ENCODE measurements around the gene SETD3.

The SETD3 gene

DNA sequence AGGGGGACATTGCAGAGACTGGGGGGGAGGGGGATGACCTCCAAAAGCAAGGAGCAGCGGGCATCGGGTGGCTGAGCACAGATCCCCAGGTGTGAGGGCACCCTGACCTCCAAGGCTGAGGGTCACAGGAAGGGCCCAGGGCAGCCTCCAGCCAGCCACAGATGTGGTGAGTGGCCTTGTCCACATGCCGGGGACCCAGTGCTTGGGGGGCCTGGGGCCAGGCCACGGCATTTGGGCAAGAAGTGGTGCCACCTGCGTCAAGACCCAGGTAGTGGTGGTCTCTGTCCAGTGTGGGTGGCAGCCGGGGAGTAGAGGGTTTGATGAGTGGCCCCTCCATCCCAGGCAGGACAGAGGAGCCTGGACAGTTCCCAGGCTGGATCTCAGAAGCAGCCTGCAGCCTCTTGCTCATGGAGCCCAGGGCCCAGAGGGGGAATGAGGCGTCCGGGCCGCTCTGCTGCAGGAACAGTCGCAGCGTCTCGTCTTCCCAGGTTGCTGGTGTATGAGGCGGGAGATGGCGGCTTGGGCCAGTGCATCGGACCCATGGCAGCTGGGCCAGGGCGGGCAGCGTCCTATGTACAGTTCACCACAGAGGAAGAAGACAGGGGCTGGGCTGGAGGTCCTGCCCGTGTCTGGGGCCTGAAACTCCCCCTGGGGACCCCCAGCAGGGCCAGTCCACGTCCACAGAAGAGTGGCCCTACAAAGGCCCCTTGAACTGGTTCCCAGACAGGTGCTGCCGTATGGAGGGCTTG, 34.1 kb upstream of the SETD3 start:
- TF ChIP-seq YY1 (IDR thresholded peaks at IDR 0.05; ENCODE audit: low read depth) (no peak), EP300 (IDR thresholded peaks at IDR 0.05; ENCODE audit: borderline replicate concordance) (no peak), RAD21 (IDR thresholded peaks at IDR 0.05; ENCODE audit: low read depth) (no peak), CREB1 (IDR thresholded peaks at IDR 0.05; ENCODE audit: low read depth) (no peak), FOXM1 (IDR thresholded peaks at IDR 0.05; ENCODE audit: borderline replicate concordance, low read depth) (no peak), NFIC (IDR thresholded peaks at IDR 0.05) (no peak), EGR1 (IDR thresholded peaks at IDR 0.05) (no peak), TAF1 (IDR thresholded peaks at IDR 0.05; ENCODE audit: low read depth) (no peak), TCF12 (IDR thresholded peaks at IDR 0.05; ENCODE audit: low read depth) (no peak), CEBPB (IDR thresholded peaks at IDR 0.05) (no peak)
- TF ChIP-seq, protein P1, sequence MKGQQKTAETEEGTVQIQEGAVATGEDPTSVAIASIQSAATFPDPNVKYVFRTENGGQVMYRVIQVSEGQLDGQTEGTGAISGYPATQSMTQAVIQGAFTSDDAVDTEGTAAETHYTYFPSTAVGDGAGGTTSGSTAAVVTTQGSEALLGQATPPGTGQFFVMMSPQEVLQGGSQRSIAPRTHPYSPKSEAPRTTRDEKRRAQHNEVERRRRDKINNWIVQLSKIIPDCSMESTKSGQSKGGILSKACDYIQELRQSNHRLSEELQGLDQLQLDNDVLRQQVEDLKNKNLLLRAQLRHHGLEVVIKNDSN (IDR thresholded peaks at IDR 0.05), result no peak
- TF ChIP-seq, protein P2, sequence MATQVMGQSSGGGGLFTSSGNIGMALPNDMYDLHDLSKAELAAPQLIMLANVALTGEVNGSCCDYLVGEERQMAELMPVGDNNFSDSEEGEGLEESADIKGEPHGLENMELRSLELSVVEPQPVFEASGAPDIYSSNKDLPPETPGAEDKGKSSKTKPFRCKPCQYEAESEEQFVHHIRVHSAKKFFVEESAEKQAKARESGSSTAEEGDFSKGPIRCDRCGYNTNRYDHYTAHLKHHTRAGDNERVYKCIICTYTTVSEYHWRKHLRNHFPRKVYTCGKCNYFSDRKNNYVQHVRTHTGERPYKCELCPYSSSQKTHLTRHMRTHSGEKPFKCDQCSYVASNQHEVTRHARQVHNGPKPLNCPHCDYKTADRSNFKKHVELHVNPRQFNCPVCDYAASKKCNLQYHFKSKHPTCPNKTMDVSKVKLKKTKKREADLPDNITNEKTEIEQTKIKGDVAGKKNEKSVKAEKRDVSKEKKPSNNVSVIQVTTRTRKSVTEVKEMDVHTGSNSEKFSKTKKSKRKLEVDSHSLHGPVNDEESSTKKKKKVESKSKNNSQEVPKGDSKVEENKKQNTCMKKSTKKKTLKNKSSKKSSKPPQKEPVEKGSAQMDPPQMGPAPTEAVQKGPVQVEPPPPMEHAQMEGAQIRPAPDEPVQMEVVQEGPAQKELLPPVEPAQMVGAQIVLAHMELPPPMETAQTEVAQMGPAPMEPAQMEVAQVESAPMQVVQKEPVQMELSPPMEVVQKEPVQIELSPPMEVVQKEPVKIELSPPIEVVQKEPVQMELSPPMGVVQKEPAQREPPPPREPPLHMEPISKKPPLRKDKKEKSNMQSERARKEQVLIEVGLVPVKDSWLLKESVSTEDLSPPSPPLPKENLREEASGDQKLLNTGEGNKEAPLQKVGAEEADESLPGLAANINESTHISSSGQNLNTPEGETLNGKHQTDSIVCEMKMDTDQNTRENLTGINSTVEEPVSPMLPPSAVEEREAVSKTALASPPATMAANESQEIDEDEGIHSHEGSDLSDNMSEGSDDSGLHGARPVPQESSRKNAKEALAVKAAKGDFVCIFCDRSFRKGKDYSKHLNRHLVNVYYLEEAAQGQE (IDR thresholded peaks at IDR 0.05; ENCODE audit: low read depth), result no peak

DNA sequence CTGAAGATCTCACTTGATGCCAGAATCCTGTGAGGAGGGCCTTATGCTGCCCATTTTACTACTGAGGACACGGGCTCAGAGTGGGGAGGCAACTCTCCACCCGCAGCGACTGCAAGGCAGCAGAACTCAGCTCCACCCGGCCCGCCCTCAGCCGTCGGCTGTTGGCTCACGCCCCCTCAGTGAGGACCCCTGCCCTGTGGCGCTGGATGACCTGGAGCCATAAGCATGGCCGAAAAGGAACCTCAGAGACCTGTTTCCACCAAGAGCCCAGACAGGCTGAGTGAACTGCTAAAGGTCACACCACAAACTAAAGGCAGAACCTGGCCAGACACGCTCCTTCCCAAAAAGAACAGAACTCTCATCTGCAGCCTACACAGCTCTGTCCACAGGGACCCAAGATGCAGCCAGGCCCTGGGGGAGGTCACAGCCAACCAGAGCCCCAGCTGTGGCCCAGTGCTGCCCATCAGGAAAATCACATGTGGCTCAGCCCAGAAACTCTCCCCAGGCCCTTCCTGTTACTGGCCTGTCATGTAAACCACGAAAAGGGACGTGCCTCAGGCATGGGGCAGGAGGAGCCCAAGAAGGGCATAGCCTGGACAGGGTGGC, 33.4 kb upstream of the SETD3 start:
- no peak for TF ChIP-seq EGR1 (IDR thresholded peaks at IDR 0.05)
- no peak for TF ChIP-seq ZBTB7A (IDR thresholded peaks at IDR 0.05; ENCODE audit: low read depth)
- TF ChIP-seq, protein P1 (IDR thresholded peaks at IDR 0.05), result no peak

- TF ChIP-seq FOXM1 (IDR thresholded peaks at IDR 0.05; ENCODE audit: borderline replicate concordance, low read depth), result no peak
- no peak for TF ChIP-seq CEBPB (IDR thresholded peaks at IDR 0.05)
- TF ChIP-seq, protein P3, sequence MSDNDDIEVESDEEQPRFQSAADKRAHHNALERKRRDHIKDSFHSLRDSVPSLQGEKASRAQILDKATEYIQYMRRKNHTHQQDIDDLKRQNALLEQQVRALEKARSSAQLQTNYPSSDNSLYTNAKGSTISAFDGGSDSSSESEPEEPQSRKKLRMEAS (IDR thresholded peaks at IDR 0.05), result no peak
- no peak for TF ChIP-seq NFIC (IDR thresholded peaks at IDR 0.05)
- TF ChIP-seq, protein P1 (IDR thresholded peaks at IDR 0.05), result no peak
- no peak for TF ChIP-seq TEAD4 (IDR thresholded peaks at IDR 0.05)
- TF ChIP-seq CREB1 (IDR thresholded peaks at IDR 0.05; ENCODE audit: low read depth), result no peak
- no peak for TF ChIP-seq YY1 (IDR thresholded peaks at IDR 0.05; ENCODE audit: low read depth)
- no peak for TF ChIP-seq EP300 (IDR thresholded peaks at IDR 0.05; ENCODE audit: borderline replicate concordance)
- TF ChIP-seq RAD21 (IDR thresholded peaks at IDR 0.05; ENCODE audit: low read depth), result no peak
- TF ChIP-seq TAF1 (IDR thresholded peaks at IDR 0.05; ENCODE audit: low read depth), result no peak
- TF ChIP-seq EGR1 (IDR thresholded peaks at IDR 0.05), result no peak
- TF ChIP-seq ZBTB7A (IDR thresholded peaks at IDR 0.05; ENCODE audit: low read depth), result no peak
Observed at GRCh38 chr14:99513183-99513694, 32.6 kb upstream of the SETD3 start.

- no peak for TF ChIP-seq CREB1 (IDR thresholded peaks at IDR 0.05; ENCODE audit: low read depth)
- TF ChIP-seq RAD21 (IDR thresholded peaks at IDR 0.05; ENCODE audit: low read depth), result no peak
Observed at GRCh38 chr14:99512571-99513182, 32.0 kb upstream of the SETD3 start.

- no peak for TF ChIP-seq RAD21 (IDR thresholded peaks at IDR 0.05; ENCODE audit: low read depth)
- no peak for TF ChIP-seq TAF1 (IDR thresholded peaks at IDR 0.05; ENCODE audit: low read depth)
- no peak for TF ChIP-seq FOXM1 (IDR thresholded peaks at IDR 0.05; ENCODE audit: borderline replicate concordance, low read depth)
- no peak for TF ChIP-seq TCF12 (IDR thresholded peaks at IDR 0.05; ENCODE audit: low read depth)
- TF ChIP-seq NFIC (IDR thresholded peaks at IDR 0.05), result no peak
- TF ChIP-seq EGR1 (IDR thresholded peaks at IDR 0.05), result no peak
- TF ChIP-seq, protein P1 (IDR thresholded peaks at IDR 0.05), result no peak
- no peak for TF ChIP-seq CREB1 (IDR thresholded peaks at IDR 0.05; ENCODE audit: low read depth)
- no peak for TF ChIP-seq YY1 (IDR thresholded peaks at IDR 0.05; ENCODE audit: low read depth)
- TF ChIP-seq TEAD4 (IDR thresholded peaks at IDR 0.05), result no peak
- TF ChIP-seq, protein P2 (IDR thresholded peaks at IDR 0.05; ENCODE audit: low read depth), result no peak
- TF ChIP-seq ZBTB7A (IDR thresholded peaks at IDR 0.05; ENCODE audit: low read depth), result no peak
- TF ChIP-seq EP300 (IDR thresholded peaks at IDR 0.05; ENCODE audit: borderline replicate concordance), result no peak
- TF ChIP-seq CEBPB (IDR thresholded peaks at IDR 0.05), result no peak
- TF ChIP-seq, protein P3 (IDR thresholded peaks at IDR 0.05), result no peak
Observed at GRCh38 chr14:99512110-99512449, 31.4 kb upstream of the SETD3 start.

Measured in Ishikawa (cell line).